Naive thymus-derived CD8-positive, alpha-beta T cell (primary cell): ENCODE measurements around the gene NCOA6. TPM values are rescaled to one million over a fixed set of nuclear protein-coding genes. Genes with fewer than 3 reads are reported as not detected.
"Not testable (repeated sequence)": the region's sequence is repeated elsewhere in the genome, so short reads cannot be mapped to it uniquely, and the experiment has no call there.

Experiments
- ATAC-seq, 2 donors: fragments of 150-1000 bp; cut with Tn5 transposase in 1 of 2; sonication (Bioruptor Pico), chemical (Tn5 transposase) in 1 of 2; 1 replicate in 1 of 2; 2 replicates in 1 of 2; pipeline ENCODE4 v1.10.0; 2021; ENCODE audit warnings: mild to moderate bottlenecking in 2 of 2, moderate library complexity in 2 of 2
- POLR2A ChIA-PET: fragments of 350-600 bp; sonication (Branson Sonifier 250); formaldehyde crosslinking; loops from one replicate; lab custom pipeline; 2021; ENCODE audit warnings: antibody characterized with exemption; lab: Charles Lee
- DNase-seq, 10 donors: peaks; one replicate each; pipeline versions ENCODE4 v3.0.0 to v3.0.0-alpha.2; 2020 to 2022
- H3K27ac Mint-ChIP-seq, 10 donors: one replicate each; pipeline ENCODE4 v1.8.0; 2020 to 2022; ENCODE audit warnings: mild to moderate bottlenecking in 10 of 10, mixed read lengths in 10 of 10, moderate library complexity in 4 of 10, inconsistent platforms in 1 of 10
- H3K27me3 Mint-ChIP-seq, 5 donors: one replicate each; pipeline ENCODE4 v1.8.0; 2021 to 2022; ENCODE audit warnings: mixed read lengths in 5 of 5
- H3K36me3 Mint-ChIP-seq, 3 donors: one replicate each; pipeline ENCODE4 v1.8.0; 2020 to 2022; ENCODE audit warnings: mixed read lengths in 3 of 3, mild to moderate bottlenecking in 2 of 3, inconsistent platforms in 1 of 3
- H3K4me1 Mint-ChIP-seq, 4 donors: one replicate each; pipeline ENCODE4 v1.8.0; 2021 to 2022; ENCODE audit warnings: mixed read lengths in 4 of 4
- H3K4me3 Mint-ChIP-seq, 10 donors: one replicate each; pipeline ENCODE4 v1.8.0; 2020 to 2022; ENCODE audit warnings: mild to moderate bottlenecking in 10 of 10, mixed read lengths in 10 of 10, moderate library complexity in 6 of 10, inconsistent platforms in 1 of 10
- H3K9me3 Mint-ChIP-seq, 9 donors: one replicate each; pipeline ENCODE4 v1.8.0; 2020 to 2022; ENCODE audit warnings: mixed read lengths in 9 of 9, mild to moderate bottlenecking in 3 of 9, inconsistent platforms in 1 of 9, moderate library complexity in 1 of 9
- polyA plus RNA-seq, 3 donors: library from polyadenylated mRNA; unstranded; fragments of 300-500 nt; fragmentation: Illumina TruSeq; gene quantifications; one replicate each; pipeline ENCODE4 v1.2.3, GENCODE V29; 2021
- total RNA-seq, 8 experiments: library from RNA in 2 of 8; stranded (reverse) in 2 of 8; gene quantifications; one replicate each; pipeline ENCODE4 v1.2.3 and lab custom pipeline; 2021 to 2026

Gene NCOA6
- total and polyA plus RNA-seq, 5 experiments from 2014 or later = 2.8 to 29.2 (median 8.2) TPM

DNA sequence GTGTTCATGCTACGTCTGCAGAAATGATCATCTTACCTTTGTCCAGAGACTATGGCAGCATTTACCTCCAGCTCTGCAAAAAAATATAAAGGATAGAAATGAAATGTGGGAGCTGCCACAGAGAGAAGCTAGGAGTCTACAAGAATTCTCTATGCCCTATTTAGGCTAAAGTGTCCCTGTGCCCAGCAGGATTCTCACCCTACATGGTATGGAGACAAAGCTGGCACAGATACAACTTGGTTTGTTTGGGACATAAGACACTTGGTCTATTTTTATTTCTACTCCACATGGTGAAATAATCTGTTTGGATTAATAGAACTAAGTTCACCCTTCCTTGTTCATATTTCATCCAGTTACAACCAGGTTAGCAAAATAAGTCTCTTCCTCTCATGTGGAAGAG lies 92.9 kb downstream of the NCOA6 start:
- Mint-ChIP-seq H3K4me1 (no peaks in the 10 kb centered on the region), H3K27me3 (no peaks in the 10 kb centered on the region), H3K9me3 (no peaks in the 10 kb centered on the region), H3K36me3 (peaks cover 5 to 51% (median 10%) of the 10 kb centered on the region in 3 donors), H3K27ac (no peak overlapping the region), H3K4me3 (no peak overlapping the region)
- no peak for ATAC-seq
- POLR2A ChIA-PET = no interaction called here
- no peak for DNase-seq

GRCh38 chr20:34729416-34729815 lies 96.0 kb downstream of the NCOA6 start:
- no peaks in the 10 kb centered on the region for H3K27me3 Mint-ChIP-seq
- ATAC-seq = no peak
- no peak overlapping the region for H3K4me3 Mint-ChIP-seq
- H3K27ac Mint-ChIP-seq = no peak overlapping the region
- no peaks in the 10 kb centered on the region for H3K4me1 Mint-ChIP-seq
- peaks cover 5 to 61% (median 17%) of the 10 kb centered on the region in 3 donors for H3K36me3 Mint-ChIP-seq
- H3K9me3 Mint-ChIP-seq = no peaks in the 10 kb centered on the region
- DNase-seq = no peak
- POLR2A ChIA-PET = interaction anchor here (0.6 kb wide), 1 partner anchor 184 kb away, joined by 3 read pairs; no protein-coding TSS in a partner anchor

DNA sequence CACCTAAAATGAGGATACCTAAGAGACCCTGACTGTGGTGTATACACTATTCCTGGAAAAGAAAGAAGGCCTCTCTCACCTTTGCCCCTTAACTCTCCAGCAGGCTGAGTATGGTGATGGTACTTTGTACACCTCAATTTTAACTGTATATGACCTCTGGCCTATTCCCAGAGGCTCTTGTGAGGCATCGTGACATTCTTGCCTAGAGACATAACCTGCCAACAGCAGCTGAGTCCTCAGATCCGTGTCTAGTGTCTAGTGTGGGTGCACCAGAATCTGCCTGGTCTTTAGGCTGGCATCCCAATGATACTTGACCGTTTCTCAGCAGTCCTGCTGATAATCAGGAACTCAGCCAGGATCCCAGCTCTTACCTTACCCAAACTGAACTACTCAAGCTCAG lies 101.3 kb downstream of the NCOA6 start:
- DNase-seq (no peak), ATAC-seq (no peak)
- POLR2A ChIA-PET = no interaction called here
- H3K27me3 Mint-ChIP-seq = no peaks in the 10 kb centered on the region
- H3K27ac Mint-ChIP-seq = no peak overlapping the region
- no peak overlapping the region for H3K4me3 Mint-ChIP-seq
- H3K4me1 Mint-ChIP-seq = peaks cover 0 to 4% (median 0%) of the 10 kb centered on the region in 4 donors
- peaks cover 0 to 61% (median 12%) of the 10 kb centered on the region in 3 donors for H3K36me3 Mint-ChIP-seq
- H3K9me3 Mint-ChIP-seq = no peaks in the 10 kb centered on the region

DNA sequence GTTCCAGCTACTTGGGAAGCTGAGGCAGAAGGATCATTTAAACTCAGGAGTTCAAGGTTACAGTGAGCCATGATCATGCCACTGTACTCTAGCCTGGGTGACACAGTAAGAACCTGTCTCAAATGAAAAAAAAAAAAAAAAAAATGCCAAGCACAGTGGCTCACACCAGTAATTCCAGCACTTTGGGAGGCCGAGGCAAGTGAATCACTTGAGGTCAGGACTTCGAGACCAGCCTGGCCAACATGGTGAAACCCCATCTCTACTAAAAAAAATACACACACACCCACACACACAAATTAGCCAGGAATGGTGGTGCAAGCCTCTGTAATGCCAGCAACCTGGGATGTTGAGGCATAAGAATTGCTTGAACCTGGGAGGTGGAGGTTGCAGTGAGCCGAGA lies 102.9 kb downstream of the NCOA6 start:
- H3K27ac Mint-ChIP-seq, DNase-seq, ATAC-seq, H3K27me3 Mint-ChIP-seq, H3K4me1 Mint-ChIP-seq, H3K4me3 Mint-ChIP-seq, POLR2A ChIA-PET, H3K9me3 Mint-ChIP-seq: not testable (repeated sequence)
- H3K36me3 Mint-ChIP-seq = peaks cover 0 to 62% (median 12%) of the 10 kb centered on the region in 3 donors

DNA sequence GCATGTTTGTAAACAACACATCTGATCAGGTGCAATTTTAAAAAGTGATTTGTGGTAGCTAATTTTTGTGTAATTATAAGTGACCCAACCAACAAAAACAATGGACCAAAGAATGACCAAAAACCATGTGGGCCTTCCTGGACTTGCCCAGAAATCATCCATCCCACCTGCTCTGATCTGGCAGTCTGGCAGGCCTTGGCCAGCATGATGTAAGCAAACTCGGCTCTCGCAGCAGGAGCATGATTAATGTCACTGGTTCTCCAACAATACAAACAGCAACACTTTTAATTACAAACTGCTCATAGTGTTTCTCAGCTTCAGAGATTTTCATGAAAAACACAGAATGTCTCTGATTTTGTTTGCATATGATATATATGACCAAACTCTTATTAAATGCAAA lies 105.2 kb downstream of the NCOA6 start:
- DNase-seq (no peak), ATAC-seq (no peak)
- Mint-ChIP-seq H3K36me3 (peaks cover 0 to 45% (median 0%) of the 10 kb centered on the region in 3 donors), H3K27ac (peak overlapping the region in 2 of 10 donors; percentile 17 to 62), H3K27me3 (no peaks in the 10 kb centered on the region), H3K9me3 (no peaks in the 10 kb centered on the region), H3K4me3 (no peak overlapping the region), H3K4me1 (peaks cover 0 to 4% (median 0%) of the 10 kb centered on the region in 4 donors)
- POLR2A ChIA-PET = interaction anchor here (1.5 kb wide), 1 partner anchor 9 kb away, joined by 3 read pairs; no protein-coding TSS in a partner anchor

DNA sequence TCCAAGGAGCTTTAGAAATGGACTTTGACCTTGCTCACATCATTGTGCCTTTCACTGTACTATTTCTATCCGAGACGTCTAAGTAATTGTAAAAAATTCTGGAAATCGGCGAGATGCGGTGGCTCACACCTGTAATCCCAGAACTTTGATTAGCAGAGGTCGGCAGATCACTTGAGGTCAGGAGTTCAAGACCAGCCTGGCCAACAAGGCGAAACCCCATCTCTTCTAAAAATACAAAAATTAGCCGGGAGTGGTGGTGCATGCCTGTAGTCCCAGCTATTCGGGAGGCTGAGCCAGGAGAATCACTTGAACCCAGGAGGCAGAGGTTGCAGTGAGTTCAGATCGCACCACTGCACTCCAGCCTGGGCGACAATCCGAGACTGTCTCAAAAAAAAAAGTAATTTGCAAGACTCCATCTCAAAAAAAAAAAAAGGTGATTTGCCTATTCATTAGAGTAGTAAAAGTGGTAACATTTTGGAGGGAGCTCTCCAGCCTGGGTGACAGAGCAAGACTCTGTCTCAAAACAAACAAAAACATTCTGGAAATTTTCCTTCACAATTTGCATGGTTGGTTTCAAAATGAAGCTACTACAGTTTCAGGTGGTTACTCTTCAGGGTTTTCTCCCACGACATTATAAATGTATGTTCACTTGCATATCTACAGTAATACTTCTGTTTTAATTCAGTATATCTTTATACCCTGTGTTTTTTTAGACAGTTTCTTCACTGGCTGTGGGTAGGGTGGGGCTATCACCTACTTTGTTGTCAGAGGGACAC lies 106.0 kb downstream of the NCOA6 start:
- H3K27me3 Mint-ChIP-seq, H3K27ac Mint-ChIP-seq, DNase-seq, H3K9me3 Mint-ChIP-seq, ATAC-seq, POLR2A ChIA-PET, H3K4me3 Mint-ChIP-seq, H3K4me1 Mint-ChIP-seq: not testable (repeated sequence)
- H3K36me3 Mint-ChIP-seq = peaks cover 0 to 51% (median 0%) of the 10 kb centered on the region in 3 donors

- Mint-ChIP-seq H3K27ac (no peak overlapping the region), H3K4me3 (no peak overlapping the region), H3K36me3 (peaks cover 0 to 49% (median 0%) of the 10 kb centered on the region in 3 donors), H3K4me1 (peaks cover 0 to 9% (median 1%) of the 10 kb centered on the region in 4 donors), H3K9me3 (no peaks in the 10 kb centered on the region), H3K27me3 (no peaks in the 10 kb centered on the region)
- POLR2A ChIA-PET = no interaction called here
- no peak for DNase-seq
- no peak for ATAC-seq
Observed at GRCh38 chr20:34717230-34718095, 108.0 kb downstream of the NCOA6 start.

- Mint-ChIP-seq H3K4me3 (no peak overlapping the region), H3K27me3 (no peaks in the 10 kb centered on the region), H3K27ac (no peak overlapping the region), H3K9me3 (no peaks in the 10 kb centered on the region), H3K4me1 (peaks cover 0 to 9% (median 3%) of the 10 kb centered on the region in 4 donors), H3K36me3 (peaks cover 0 to 49% (median 0%) of the 10 kb centered on the region in 3 donors)
- no peak for ATAC-seq
- POLR2A ChIA-PET = no interaction called here
- DNase-seq = no peak
Observed at GRCh38 chr20:34716921-34717229, 108.6 kb downstream of the NCOA6 start.

DNA sequence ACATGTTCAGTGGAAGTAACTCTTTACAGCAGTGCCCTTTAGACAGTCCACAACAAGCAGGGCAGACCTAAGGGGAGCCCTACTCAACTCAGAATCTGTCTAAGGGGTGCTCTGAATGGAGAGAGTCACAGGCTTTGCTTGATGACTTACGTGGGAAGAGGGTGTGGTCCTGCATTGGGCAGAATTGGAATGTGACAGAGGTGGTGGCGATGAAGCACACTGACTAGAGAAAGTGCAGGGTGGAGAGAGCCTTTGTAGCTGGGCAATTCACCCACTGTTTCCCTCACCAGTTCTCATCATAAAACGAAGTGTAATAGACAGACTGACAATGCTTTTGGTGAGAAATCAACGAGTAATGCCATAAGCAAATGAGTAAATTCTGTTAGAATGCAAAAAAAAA lies 110.1 kb downstream of the NCOA6 start:
- no peaks in the 10 kb centered on the region for H3K27me3 Mint-ChIP-seq
- peaks cover 5 to 12% (median 8%) of the 10 kb centered on the region in 4 donors for H3K4me1 Mint-ChIP-seq

GRCh38 chr20:34713944-34714515 lies 111.4 kb downstream of the NCOA6 start:
- peaks cover 10 to 12% (median 11%) of the 10 kb centered on the region in 4 donors for H3K4me1 Mint-ChIP-seq
- H3K9me3 Mint-ChIP-seq, DNase-seq, ATAC-seq, H3K27me3 Mint-ChIP-seq, H3K4me3 Mint-ChIP-seq: not testable (repeated sequence)
- H3K36me3 Mint-ChIP-seq = peaks cover 0 to 31% (median 0%) of the 10 kb centered on the region in 3 donors
- H3K27ac Mint-ChIP-seq = peak overlapping the region in 1 of 10 donors; percentile 14
- POLR2A ChIA-PET = interaction anchor here (1.5 kb wide), 1 partner anchor 37 kb away, joined by 3 read pairs; the partner anchor contains the start of gene PIGU

More for the DNA sequence above, 110.1 kb downstream of the NCOA6 start:
- no peak for ATAC-seq
- Mint-ChIP-seq H3K27ac (no peak overlapping the region), H3K9me3 (no peaks in the 10 kb centered on the region), H3K36me3 (peaks cover 0 to 40% (median 0%) of the 10 kb centered on the region in 3 donors), H3K4me3 (no peak overlapping the region)
- DNase-seq = no peak
- POLR2A ChIA-PET = no interaction called here

DNA sequence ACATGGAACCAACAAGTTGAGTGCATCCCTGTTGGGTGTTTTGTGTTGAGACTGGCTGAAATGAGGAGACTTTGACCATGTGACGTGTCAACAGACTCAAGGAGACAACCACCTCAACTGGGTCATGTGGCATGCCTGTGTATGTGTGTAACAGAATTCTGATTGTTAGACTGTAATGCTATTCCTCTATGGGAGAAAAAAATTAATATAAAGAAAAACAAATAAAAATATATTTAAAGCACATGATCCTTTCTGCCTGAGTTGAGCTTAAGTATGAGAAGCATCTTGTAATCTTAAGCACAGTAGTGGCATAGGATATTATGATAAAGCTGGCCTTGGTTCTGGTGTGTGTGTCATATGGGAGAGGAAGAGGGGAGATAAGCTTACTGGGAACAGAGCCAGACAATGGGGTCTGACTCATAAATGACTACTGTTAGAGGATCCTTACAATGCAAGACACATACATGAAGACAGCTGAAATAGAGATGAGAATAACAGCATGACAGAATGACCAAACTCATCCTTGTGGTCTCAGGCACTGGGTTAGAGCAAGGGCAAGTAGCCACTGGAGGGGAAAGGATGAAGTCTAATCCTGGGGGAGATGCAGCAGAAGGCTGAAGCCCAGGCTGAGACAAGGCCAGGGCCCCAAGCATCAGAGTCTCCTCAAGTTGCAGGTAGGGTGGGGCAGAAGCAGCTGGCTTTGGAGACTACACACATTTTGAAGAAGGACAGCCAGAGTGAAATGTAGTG lies 112.1 kb downstream of the NCOA6 start:
- peak overlapping the region in 4 of 10 donors; percentile 31 to 63 (median 48) for H3K27ac Mint-ChIP-seq
- POLR2A ChIA-PET = interaction anchor here (1.5 kb wide), 1 partner anchor 36 kb away, joined by 3 read pairs; the partner anchor contains the start of gene PIGU

More for the DNA sequence above, 112.1 kb downstream of the NCOA6 start:
- Mint-ChIP-seq H3K4me1 (peaks cover 13 to 16% (median 14%) of the 10 kb centered on the region in 4 donors), H3K9me3 (no peaks in the 10 kb centered on the region), H3K4me3 (no peak overlapping the region), H3K36me3 (peaks cover 0 to 27% (median 0%) of the 10 kb centered on the region in 3 donors), H3K27me3 (no peaks in the 10 kb centered on the region)
- DNase-seq (no peak), ATAC-seq (no peak)
